Measurements from ENCODE around the gene EGFLAM. TPM values are rescaled to one million over a fixed set of nuclear protein-coding genes. Genes with fewer than 3 reads are reported as not detected.
"Not testable (repeated sequence)": the region's sequence is repeated elsewhere in the genome, so short reads cannot be mapped to it uniquely, and the experiment has no call there.

The EGFLAM gene
- total RNA-seq, 4 donors from 2014 or later, result 0.41 to 1.9 TPM; not detected in 2

GRCh38 chr5:38331831-38332230, 73.5 kb downstream of the EGFLAM start:
- in situ Hi-C loops (cut with MboI; ENCODE audit: low pct_ligation_motif_present in 1 of 4, low pct_unique_long_range_greater_than_20kb in 1 of 4, low sequenced_read_pairs in 3 of 4), result no loop called here
- no peaks in the 10 kb centered on the region for H3K4me1 ChIP-seq
- no peak for DNase-seq
- no peaks in the 10 kb centered on the region for H3K36me3 ChIP-seq
- no peaks in the 10 kb centered on the region for H3K9me3 ChIP-seq
- 80 to 84% methylated on average over 3 of the region's 3 CpGs for WGBS, 2 donors (ENCODE audit: low coverage in 1 of 2)
- no peak overlapping the region for H3K27ac ChIP-seq
- intact Hi-C loops (cut with DNase I; ENCODE audit: low total_unique reads), result no loop called here
- no peaks in the 10 kb centered on the region for H3K27me3 ChIP-seq
- no peak overlapping the region for H3K4me3 ChIP-seq
- TF ChIP-seq CTCF (IDR thresholded peaks at IDR 0.05) (no peak), EP300 (IDR thresholded peaks at IDR 0.05; ENCODE audit: low read depth) (no peak), POLR2AphosphoS5 (IDR thresholded peaks at IDR 0.05) (no peak), POLR2A (IDR thresholded peaks at IDR 0.05) (no peak)

GRCh38 chr5:38333181-38333580, 74.8 kb downstream of the EGFLAM start:
- DNase-seq; H3K36me3 ChIP-seq; H3K27me3 ChIP-seq; in situ Hi-C loops (cut with MboI; ENCODE audit: low pct_ligation_motif_present in 1 of 4, low pct_unique_long_range_greater_than_20kb in 1 of 4, low sequenced_read_pairs in 3 of 4); H3K4me3 ChIP-seq; intact Hi-C loops (cut with DNase I; ENCODE audit: low total_unique reads); H3K4me1 ChIP-seq; H3K27ac ChIP-seq; H3K9me3 ChIP-seq: not testable (repeated sequence)
- whole genome bisulfite sequencing, 2 donors (ENCODE audit: low coverage in 1 of 2), result 55 to 58% methylated on average over 4 of the region's 4 CpGs

- 55 to 100% methylated on average over 2 to 11 of the region's 11 CpGs for WGBS, 2 donors (ENCODE audit: low coverage in 1 of 2)
- no peaks in the 10 kb centered on the region for H3K36me3 ChIP-seq
- no peak for DNase-seq
- intact Hi-C loops (cut with DNase I; ENCODE audit: low total_unique reads), result no loop called here
- H3K27ac ChIP-seq, result no peak overlapping the region
- no peak for TF ChIP-seq POLR2AphosphoS5 (IDR thresholded peaks at IDR 0.05)
- no peak for TF ChIP-seq CTCF (IDR thresholded peaks at IDR 0.05)
- TF ChIP-seq POLR2A (IDR thresholded peaks at IDR 0.05), result no peak
- TF ChIP-seq EP300 (IDR thresholded peaks at IDR 0.05; ENCODE audit: low read depth), result no peak
- no peaks in the 10 kb centered on the region for H3K27me3 ChIP-seq
- in situ Hi-C loops (cut with MboI; ENCODE audit: low pct_ligation_motif_present in 1 of 4, low pct_unique_long_range_greater_than_20kb in 1 of 4, low sequenced_read_pairs in 3 of 4), result no loop called here
- H3K9me3 ChIP-seq, result no peaks in the 10 kb centered on the region
- no peaks in the 10 kb centered on the region for H3K4me1 ChIP-seq
- no peak overlapping the region for H3K4me3 ChIP-seq
Observed at GRCh38 chr5:38338455-38338854, 80.1 kb downstream of the EGFLAM start.

GRCh38 chr5:38339446-38339845, 81.1 kb downstream of the EGFLAM start:
- in situ Hi-C loops (cut with MboI; ENCODE audit: low pct_ligation_motif_present in 1 of 4, low pct_unique_long_range_greater_than_20kb in 1 of 4, low sequenced_read_pairs in 3 of 4), result no loop called here
- Histone ChIP-seq H3K27ac (no peak overlapping the region), H3K4me1 (no peaks in the 10 kb centered on the region), H3K4me3 (no peak overlapping the region), H3K27me3 (no peaks in the 10 kb centered on the region), H3K9me3 (no peaks in the 10 kb centered on the region), H3K36me3 (no peaks in the 10 kb centered on the region)
- intact Hi-C loops (cut with DNase I; ENCODE audit: low total_unique reads), result no loop called here
- no peak for DNase-seq
- TF ChIP-seq CTCF (IDR thresholded peaks at IDR 0.05), result no peak
- no peak for TF ChIP-seq EP300 (IDR thresholded peaks at IDR 0.05; ENCODE audit: low read depth)
- TF ChIP-seq POLR2AphosphoS5 (IDR thresholded peaks at IDR 0.05), result no peak
- TF ChIP-seq POLR2A (IDR thresholded peaks at IDR 0.05), result no peak
- 60 to 61% methylated on average over 2 to 3 of the region's 3 CpGs for WGBS, 2 donors (ENCODE audit: low coverage in 1 of 2)

GRCh38 chr5:38341056-38341455, 82.7 kb downstream of the EGFLAM start:
- intact Hi-C loops (cut with DNase I; ENCODE audit: low total_unique reads) (no loop called here), in situ Hi-C loops (cut with MboI; ENCODE audit: low pct_ligation_motif_present in 1 of 4, low pct_unique_long_range_greater_than_20kb in 1 of 4, low sequenced_read_pairs in 3 of 4) (no loop called here)
- Histone ChIP-seq H3K9me3 (no peaks in the 10 kb centered on the region), H3K4me3 (no peak overlapping the region), H3K27me3 (no peaks in the 10 kb centered on the region), H3K36me3 (no peaks in the 10 kb centered on the region), H3K4me1 (no peaks in the 10 kb centered on the region), H3K27ac (no peak overlapping the region)
- 71 to 82% methylated on average over 4 to 5 of the region's 5 CpGs for WGBS, 2 donors (ENCODE audit: low coverage in 1 of 2)
- DNase-seq, result no peak
- TF ChIP-seq POLR2AphosphoS5 (IDR thresholded peaks at IDR 0.05) (no peak), POLR2A (IDR thresholded peaks at IDR 0.05) (no peak), EP300 (IDR thresholded peaks at IDR 0.05; ENCODE audit: low read depth) (no peak), CTCF (IDR thresholded peaks at IDR 0.05) (no peak)
